Loucy (cell line): ENCODE data around the gene LRRC17.

Source experiments
- CTCF ChIP-seq: fragments of 200-600 bp; sonication (generic); conservative IDR thresholded peaks from 2 replicates; pipeline ENCODE4 v1.5.1; 2014; ENCODE audit warnings: mild to moderate bottlenecking, antibody characterized with exemption, low read length
- EZH2phosphoT487 ChIP-seq: fragments of 200-600 bp; IDR thresholded peaks from 2 replicates; pipeline ENCODE4 v1.6.1; 2018; ENCODE audit warnings: antibody characterized with exemption, mild to moderate bottlenecking, moderate library complexity, borderline replicate concordance

GRCh38 chr7:102866535-102867215, 46.1 kb upstream of the LRRC17 start:
- TF ChIP-seq CTCF (no peak), EZH2phosphoT487 (no peak)
